ENCODE data around the gene CLDN6.

- TF ChIP-seq CTCF (IDR thresholded peaks at IDR 0.05) (no peak), POLR2AphosphoS5 (IDR thresholded peaks at IDR 0.05; ENCODE audit: insufficient read depth in 1 of 2, low read depth in 1 of 2) (no peak)
Observed at GRCh38 chr16:3001316-3001715, 16.7 kb downstream of the CLDN6 start.

All from vagina (tissue), 2 donors.